SHP77 (cell line): ENCODE results near the gene LDB2.

Source experiments
- DNase-seq, 2 experiments: peaks; one replicate each; lab custom pipeline; 2025; lab: John Stamatoyannopoulos, UW

Gene LDB2

DNA sequence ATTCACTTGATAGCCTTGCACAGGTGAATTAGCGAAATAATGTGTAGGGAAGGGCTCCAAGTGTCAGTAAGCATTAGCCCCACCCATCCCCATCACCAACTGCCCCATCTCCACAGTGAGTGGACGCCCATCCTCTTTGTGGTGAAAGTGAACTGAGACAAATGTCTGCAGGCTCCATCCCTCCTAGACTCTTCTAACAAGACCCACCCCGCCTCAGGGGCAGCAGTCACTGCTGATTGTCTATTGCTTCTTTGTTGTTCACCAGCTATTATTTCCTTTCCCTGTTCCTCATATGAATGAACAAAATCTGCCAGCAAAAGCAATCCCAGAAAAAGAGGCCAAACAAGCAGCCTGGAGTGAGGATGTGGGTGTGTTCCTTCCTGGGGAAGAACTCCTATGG, 96.4 kb downstream of the LDB2 start:
- no peak for DNase-seq

- DNase-seq, result no peak
These were observed 97.1 kb downstream of the LDB2 start for GRCh38 chr4:16801356-16801755.

- peak; percentile 0 to 4 for DNase-seq
These were observed 103.5 kb downstream of the LDB2 start for GRCh38 chr4:16794816-16795445.

GRCh38 chr4:16791460-16791859, 107.0 kb downstream of the LDB2 start:
- DNase-seq, result no peak

DNA sequence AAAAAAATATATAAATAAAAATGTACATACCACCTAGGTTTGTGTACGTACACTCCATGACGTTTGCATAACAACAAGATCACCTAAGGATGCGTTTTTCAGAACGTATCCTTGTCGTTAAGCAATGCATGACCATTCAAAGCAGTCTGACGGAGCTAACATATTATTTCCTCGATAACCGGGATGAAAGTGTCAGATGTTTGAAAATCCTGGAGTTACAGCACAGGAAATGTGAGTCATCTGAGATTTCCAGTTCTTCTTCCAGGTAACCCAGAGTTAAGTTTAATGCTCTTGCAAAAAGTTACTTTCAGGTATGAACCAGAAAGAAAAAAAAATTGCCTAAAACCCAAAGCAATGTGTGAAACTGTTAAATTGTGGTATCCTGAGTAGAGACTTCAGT, 107.9 kb downstream of the LDB2 start:
- DNase-seq, result no peak

DNA sequence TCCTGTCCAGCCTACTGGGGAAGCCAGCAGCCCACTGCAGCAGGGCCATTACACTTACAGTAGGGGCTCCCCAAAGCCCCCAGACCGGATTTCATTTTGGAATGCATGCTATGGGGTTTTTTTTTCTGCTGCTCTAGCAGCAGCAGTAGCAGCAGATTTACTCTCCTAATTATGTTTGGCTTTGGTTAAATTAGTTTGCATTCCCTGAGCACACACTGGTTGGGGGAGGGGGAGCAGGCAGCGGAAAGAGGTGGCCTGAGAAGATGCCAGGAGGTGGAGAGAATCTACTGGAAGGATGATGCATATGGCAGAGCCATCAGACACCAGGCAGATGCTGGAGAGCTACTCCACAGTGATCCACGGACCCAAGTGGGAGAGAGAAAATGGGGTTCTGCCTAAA, 109.6 kb downstream of the LDB2 start:
- DNase-seq, result no peak

- no peak for DNase-seq
These were observed 112.5 kb downstream of the LDB2 start for GRCh38 chr4:16785793-16786527.

DNA sequence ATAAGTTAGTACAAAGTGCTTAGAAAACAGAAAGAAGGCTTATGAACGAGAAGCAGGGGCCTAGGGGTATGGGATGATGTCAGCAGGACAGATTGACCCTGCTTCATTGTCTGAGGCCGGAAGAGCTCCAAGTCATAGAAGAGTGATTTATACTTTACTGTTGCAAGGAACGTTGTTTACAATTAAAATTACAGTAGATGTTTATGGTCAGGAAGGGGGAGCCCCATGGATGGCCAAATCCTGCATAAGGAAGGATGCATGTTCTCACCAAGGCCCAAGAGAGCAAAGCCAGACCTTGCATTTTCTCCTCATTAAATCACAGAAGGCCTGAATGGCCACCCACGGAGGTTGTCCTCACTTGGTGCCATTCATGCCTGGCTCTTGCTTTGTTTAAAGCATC, 115.3 kb downstream of the LDB2 start:
- DNase-seq, result no peak

- no peak for DNase-seq
These were observed 119.3 kb downstream of the LDB2 start for GRCh38 chr4:16779028-16779675.

DNA sequence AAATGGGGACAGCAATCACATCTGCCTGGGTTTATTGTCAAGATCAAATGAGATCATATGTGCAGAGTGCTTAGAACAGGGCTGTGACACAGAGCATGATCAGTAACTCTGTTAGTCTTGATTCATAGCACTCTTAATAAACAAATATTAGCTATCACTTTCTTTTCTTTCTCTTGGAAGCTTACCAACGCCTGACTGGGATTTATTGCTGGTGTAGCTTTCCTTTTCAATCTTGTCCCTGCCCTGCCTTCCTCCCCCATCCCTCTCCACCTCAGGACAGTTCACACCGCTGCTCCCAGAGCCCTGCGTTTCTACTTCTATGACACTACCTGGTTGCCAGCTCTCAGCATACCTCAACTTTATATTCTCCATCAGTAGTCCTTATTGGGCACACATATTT, 120.7 kb downstream of the LDB2 start:
- DNase-seq, result no peak

DNA sequence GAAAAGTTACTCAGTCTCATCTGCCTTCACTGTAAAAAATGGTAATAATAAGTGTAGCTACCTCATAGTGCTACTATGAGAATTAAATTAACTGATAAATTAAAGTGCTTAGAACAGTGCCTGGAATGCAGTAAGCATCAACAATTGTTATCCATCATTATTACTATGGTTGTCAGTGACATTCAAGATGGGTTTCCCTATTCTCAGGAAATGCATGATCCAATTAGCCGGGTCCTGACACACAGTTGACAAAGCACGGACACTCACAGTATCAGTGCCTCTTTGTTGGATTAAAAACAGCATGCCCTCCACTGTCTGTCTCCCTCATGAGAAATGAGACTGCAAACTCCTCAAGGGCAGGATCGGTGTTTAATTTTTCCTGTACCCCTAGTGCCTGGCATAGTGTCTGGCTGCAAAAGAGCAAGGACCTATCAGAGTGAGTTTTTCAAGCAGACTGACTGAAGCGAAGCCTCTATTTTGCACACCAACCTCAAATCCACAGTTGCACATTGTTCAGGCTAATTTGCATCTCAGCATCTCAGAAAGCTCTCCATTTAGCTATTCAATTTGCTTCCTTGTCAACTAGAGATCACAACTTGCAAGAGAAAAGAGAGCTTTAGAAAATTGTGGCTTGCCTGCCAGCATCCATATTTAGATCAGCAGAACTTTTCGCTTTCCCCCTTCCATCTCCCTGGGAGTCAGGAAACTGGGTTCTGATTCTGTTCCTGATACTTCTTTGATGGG, 122.9 kb downstream of the LDB2 start:
- DNase-seq, result no peak

DNA sequence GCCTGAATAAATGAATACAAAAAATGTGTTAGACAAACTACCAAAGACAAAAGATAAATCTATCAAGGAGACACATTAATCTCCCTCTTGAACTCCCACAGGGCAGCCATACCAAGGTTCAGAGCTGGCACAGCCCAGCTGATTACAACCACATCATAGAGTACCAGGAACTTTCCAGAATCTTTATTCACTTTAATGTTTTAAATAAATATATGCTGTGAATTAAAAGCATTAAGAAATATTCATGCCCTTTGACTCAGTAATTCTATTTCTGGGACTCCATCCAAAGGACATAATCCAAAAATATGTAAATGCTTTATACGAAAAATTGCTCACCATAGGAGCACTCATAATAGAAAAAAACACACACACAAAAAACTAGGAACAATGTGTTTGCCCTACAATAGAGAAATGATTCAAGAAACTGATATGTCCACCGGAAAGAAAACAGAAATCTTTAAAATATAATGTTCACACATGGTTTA, 126.0 kb downstream of the LDB2 start:
- no peak for DNase-seq

DNA sequence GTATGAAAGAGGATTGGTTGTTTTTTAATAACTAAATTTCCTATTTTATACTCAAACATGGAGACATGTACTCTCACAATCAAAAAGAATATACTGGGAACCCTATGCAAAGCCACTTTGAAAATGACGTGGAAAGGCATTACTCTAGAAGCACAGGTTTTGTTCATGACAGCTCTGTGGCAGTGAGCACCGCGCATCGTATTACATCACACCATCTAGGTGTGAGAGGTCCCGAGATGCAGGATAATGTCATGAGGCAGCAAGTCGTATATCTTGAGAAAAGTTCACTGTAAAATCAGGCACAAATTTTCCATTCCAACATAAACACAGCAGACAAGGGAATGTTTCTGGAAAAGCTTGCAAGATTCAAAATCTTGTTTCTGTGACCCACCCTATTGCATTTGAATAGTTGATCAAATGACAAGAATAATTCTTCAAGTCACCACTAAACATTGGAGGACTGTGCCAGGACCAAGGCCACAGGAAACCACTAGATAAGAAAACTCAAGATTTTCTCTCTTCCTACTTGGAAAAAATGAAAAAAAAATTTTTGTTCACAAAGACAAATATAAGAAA, 127.6 kb downstream of the LDB2 start:
- no peak for DNase-seq

- DNase-seq, result no peak
These were observed 130.6 kb downstream of the LDB2 start for GRCh38 chr4:16767861-16768260.

DNA sequence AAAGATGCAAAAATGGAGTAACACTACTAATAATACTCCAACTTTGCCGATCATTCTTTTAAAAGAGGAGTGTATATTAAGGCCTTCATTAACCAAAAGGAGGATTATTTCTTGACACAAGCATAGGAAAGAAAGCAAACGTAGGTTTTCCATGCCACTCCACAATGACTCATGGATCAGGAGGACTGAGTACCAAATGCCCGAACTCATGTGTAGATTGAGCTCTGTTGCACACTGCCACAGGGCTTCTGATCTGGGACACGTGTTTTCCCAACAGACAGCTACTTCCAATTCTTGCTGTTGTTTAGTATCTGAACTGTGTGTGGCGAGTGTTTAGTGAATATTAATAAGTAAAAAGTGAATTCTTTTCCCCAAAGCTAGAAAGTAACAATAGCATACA, 131.2 kb downstream of the LDB2 start:
- DNase-seq, result no peak

- DNase-seq, result no peak
These were observed 132.9 kb downstream of the LDB2 start for GRCh38 chr4:16765546-16765945.

DNA sequence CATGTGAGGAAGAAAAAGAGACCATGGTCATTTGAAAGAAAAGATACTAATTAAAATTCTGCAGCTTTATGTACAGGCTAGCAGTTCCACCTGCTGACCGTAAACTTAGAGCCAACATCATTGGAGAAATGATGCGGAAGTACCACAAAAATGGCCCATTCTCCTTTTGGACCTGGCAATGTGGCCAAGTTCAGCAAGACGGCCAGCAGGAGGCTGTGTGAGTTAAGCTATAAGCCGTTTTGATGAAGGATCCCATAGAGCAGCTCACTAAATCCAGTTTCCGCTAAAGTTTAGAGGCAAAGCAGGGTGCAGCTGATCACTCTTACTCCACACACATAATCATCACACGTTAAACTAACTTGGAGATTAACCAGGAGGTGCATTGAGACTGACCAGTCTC, 133.8 kb downstream of the LDB2 start:
- DNase-seq, result no peak

DNA sequence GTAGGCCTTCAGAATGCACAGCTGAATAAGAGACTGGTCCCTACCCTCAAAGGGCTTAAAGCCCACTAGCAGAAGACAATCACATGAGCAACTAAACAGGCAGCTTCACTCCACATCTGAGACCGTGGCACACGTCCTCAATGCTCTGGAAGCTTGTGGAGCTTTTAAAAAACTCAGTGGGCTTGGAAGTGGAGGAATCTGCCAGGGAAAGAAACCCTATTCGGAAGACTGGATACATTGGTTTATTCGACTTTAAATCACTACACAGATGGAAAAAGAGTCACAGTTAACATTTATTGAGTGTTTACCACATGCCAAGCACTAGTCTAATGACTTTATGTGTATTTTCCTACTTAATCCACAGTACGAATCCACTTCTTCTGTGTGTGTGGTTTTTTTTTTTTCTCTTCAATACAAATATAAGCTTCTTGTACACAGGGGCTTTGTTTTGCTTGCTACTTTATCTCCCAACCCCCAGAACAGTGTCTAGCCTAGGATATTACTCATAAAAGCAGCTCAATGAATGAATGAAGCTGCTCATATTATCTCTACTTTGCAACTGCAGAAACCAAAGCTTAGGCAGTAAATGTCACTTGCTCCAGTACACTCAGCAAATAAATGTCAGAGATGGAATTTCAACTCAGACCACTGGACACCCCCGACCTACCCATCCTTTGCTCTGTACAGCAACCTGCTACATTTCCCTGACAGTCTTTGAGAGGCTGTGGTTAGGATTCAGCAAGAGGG, 137.7 kb downstream of the LDB2 start:
- DNase-seq, result no peak

GRCh38 chr4:16759931-16760582, 138.4 kb downstream of the LDB2 start:
- no peak for DNase-seq

DNA sequence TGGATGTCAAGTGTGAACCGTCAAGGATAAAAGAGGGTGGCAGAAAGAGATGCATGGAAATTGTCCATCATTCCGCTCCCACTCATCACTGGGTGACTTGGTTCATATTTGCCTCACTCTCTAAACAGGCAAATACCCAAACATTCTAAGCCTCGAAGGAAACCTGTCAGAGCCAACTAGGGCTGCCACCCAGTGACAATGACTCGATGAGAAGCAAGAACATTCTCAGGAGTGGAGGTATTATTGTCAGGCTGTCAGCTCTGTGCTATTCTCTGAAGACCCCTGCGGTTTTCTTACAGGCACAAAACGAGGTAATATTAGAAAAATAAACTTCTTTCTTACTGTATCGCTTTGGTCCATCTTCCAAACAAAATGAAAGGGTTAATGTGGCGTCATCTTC, 139.6 kb downstream of the LDB2 start:
- no peak for DNase-seq

DNA sequence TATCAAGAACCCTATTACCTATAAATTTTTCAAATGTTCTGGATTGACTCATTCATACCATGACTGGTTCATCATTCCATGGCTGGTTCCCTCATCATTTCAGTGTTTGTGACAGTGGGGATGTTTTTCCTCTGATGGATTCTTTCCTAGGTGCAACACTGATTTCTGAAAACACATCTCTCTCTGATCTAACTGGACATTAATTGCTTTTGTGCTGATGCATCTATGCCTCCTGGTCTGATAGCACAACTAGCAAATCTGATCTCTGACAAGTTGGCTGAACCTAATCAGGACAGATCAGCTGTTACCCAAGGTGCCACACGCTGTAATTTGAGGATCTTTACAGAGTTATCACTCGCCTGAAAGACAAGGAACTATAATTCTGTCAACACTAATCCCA, 140.2 kb downstream of the LDB2 start:
- no peak for DNase-seq
